ENCODE measurements around the gene SIRPG. TPM values are rescaled to one million over a fixed set of nuclear protein-coding genes. Genes with fewer than 3 reads are reported as not detected.

SIRPG gene
- total RNA-seq, 2 donors from 2014 or later: 37.0 to 55.4 TPM

DNA sequence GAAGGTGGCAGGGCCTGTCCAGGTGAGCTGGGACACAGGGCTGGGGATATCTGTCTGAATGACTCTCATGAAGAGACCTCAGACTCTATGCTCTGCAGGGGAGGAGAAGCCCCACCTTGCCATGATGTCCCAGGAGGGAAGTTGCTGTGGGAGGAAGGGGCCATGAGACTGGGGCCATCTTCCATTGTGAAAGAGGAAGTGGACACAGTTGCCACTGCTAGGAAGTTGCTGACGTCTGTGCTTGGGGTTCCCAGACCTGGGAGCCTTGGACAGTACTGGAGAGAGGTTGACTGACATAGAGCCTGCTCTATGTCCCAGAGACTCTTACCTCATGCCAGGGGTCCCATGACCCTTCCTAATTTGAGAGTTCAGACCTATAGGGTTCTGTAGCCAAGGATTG is 62.2 kb downstream of the SIRPG start:
- Mint-ChIP-seq H3K9me3 (no peaks in the 10 kb centered on the region), H3K27ac (no peak overlapping the region), H3K36me3 (ENCODE audit: insufficient read depth in 2 of 2) (no peaks in the 10 kb centered on the region), H3K27me3 (ENCODE audit: low read depth) (no peaks in the 10 kb centered on the region), H3K4me1 (ENCODE audit: low read depth) (no peaks in the 10 kb centered on the region), H3K4me3 (no peak overlapping the region)
- DNase-seq (no peak), ATAC-seq (replicated peaks in 1 of 2) (no peak)

DNA sequence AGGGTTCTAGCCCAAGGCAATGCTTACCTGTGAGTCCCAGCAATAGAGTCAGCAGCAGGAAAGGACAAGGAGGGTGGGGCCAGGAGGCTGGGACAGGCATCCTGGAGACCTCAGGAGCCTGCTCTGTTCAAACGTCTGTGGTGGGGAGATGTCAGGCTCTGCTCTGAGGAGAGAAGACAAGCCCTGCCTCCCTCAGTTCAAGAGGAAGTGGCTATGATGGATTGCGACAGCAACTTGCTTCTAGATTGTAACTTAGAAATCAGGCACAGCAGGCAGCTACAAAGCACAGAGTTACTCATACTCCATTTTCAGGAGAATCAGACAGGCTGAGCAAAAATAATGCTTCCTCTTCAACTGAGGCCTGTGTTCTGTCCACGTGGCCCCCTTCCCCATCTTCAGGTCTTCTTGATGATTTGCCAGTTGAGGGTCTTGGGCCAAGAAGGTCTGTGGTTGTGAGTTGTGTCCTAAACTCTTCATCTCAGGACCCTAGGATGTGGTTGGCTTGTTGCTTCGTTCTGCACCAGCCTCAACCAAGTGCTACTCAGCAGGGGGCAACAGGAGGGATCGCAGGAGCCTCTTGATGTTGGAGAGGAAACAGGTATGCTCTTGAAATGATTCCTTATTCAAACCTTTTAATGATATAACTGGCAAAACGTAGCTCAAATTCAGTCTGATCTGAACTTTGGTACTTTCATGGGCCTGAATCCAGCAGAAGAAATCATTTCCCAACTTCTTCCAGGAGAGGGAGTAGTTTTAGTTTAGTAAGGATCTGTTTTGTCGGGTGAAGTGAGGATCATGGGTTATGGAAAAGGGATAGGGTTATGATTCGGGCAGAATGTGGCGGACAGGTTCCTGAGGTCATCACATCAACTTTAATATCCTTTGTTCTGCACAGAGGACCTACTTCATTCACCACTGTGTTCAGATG is 68.8 kb downstream of the SIRPG start:
- no peak overlapping the region for H3K27ac Mint-ChIP-seq
- H3K4me1 Mint-ChIP-seq (ENCODE audit: low read depth): no peaks in the 10 kb centered on the region
- no peak for ATAC-seq (replicated peaks in 1 of 2)
- no peaks in the 10 kb centered on the region for H3K27me3 Mint-ChIP-seq (ENCODE audit: low read depth)
- no peaks in the 10 kb centered on the region for H3K9me3 Mint-ChIP-seq
- no peak overlapping the region for H3K4me3 Mint-ChIP-seq
- no peak for DNase-seq
- H3K36me3 Mint-ChIP-seq (ENCODE audit: insufficient read depth in 2 of 2): no peaks in the 10 kb centered on the region

DNA sequence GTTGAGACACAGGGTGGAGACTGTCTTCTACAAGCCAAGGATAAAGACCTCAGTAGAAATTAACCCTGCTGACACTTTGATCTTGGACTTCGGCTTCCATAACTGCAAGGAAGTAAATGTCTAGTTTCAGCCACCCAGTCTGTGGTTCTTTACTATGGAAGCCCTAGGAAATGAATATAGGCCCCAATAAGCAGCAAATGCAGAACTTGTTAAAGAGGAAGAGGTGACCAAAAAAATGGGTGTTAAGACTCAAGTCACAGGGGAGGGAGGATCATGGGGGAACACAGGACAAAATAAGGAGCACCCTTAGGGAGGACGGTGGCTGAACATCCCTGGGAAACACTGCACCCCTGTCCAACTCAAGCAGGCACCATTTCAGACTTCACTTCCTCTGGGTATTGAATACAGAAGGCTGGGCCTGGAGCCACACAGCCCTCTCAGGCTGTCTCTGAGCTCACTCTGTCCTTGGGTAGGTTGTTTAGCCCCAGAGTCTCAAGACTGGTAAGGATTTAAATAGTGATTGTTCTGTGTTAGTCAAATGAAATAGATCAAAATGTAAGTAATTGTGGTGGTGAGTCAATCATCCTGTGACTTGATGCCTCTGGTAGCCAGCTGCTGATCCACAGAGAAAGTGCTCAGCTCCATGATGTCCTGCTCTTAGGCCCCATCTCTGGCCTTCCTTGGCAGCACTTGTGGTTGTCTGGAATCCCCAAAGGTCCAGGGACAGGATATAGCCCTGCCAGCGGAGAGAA is 69.6 kb downstream of the SIRPG start:
- no peak overlapping the region for H3K4me3 Mint-ChIP-seq
- H3K27ac Mint-ChIP-seq: no peak overlapping the region
- no peak for DNase-seq
- no peaks in the 10 kb centered on the region for H3K36me3 Mint-ChIP-seq (ENCODE audit: insufficient read depth in 2 of 2)
- H3K27me3 Mint-ChIP-seq (ENCODE audit: low read depth): no peaks in the 10 kb centered on the region
- H3K9me3 Mint-ChIP-seq: no peaks in the 10 kb centered on the region
- H3K4me1 Mint-ChIP-seq (ENCODE audit: low read depth): no peaks in the 10 kb centered on the region
- ATAC-seq (replicated peaks in 1 of 2): no peak

DNA sequence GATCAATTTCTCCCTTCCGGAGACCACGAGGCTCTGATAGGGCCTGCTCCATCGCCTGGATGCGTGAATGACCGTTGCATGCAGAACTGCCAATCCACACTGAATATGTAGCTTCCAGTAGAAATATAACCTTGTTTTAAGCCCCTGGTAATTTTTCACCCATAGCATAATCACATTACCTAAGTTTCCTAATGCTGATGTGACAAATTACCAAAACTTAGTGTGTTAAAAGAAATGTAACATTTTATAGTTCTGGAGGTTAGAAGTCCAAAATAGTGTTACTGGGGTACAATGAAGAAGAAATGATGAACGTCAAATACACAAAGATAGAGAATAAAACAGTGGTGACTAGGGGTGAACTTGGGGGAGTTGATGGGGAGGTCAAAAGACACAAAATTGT is 78.1 kb downstream of the SIRPG start:
- Mint-ChIP-seq H3K4me1 (ENCODE audit: low read depth) (no peaks in the 10 kb centered on the region), H3K27ac (no peak overlapping the region), H3K27me3 (ENCODE audit: low read depth) (no peaks in the 10 kb centered on the region), H3K36me3 (ENCODE audit: insufficient read depth in 2 of 2) (no peaks in the 10 kb centered on the region), H3K4me3 (no peak overlapping the region), H3K9me3 (peaks cover 0 to 1% of the 10 kb centered on the region in 2 donors)
- ATAC-seq (replicated peaks in 1 of 2) (no peak), DNase-seq (no peak)

Other genes starting within 250 kb of the SIRPG start
- 10 to 100 TPM; 57.9 to 75.4 TPM for gene NSFL1C, start 190.9 kb downstream of the SIRPG start, total RNA-seq
- gene SIRPB2, start 166.4 kb downstream of the SIRPG start, total RNA-seq: not detected
- gene SIRPD, start 100.1 kb downstream of the SIRPG start, total RNA-seq: not detected
- 1 to 10 TPM in 1 of 2 donors, under 1 TPM in 1; 0.91 to 1.6 TPM for gene SIRPB1, start 37.8 kb downstream of the SIRPG start, total RNA-seq
- under 1 TPM; 0.05 to 0.22 TPM for gene SIRPA, start 237.6 kb upstream of the SIRPG start, total RNA-seq

Data from activated T-cell treated with anti-CD3 and anti-CD28 coated beads, Interleukin-2, amount 50 U/mL, for 72 hours (primary cell).